Parathyroid adenoma (tissue), 2 donors: Measurements from ENCODE around the gene NAA40.

Experiments used
- H2AFZ ChIP-seq: fragments of 300-600 bp; sonication (generic); one replicate; pipeline ENCODE4 v1.7.0; 2017; ENCODE audit warnings: antibody characterized with exemption, mild to moderate bottlenecking
- H3K27ac ChIP-seq: fragments of 300-600 bp; sonication (generic); one replicate; pipeline ENCODE4 v1.7.0; 2017
- H3K27me3 ChIP-seq: fragments of 300-600 bp; sonication (generic); one replicate; pipeline ENCODE4 v1.7.0; 2017; ENCODE audit warnings: low read length; ENCODE audit not compliant: control insufficient read depth, insufficient read depth
- H3K36me3 ChIP-seq: fragments of 300-600 bp; sonication (generic); one replicate; pipeline ENCODE4 v1.7.0; 2017; ENCODE audit warnings: low read length; ENCODE audit not compliant: control insufficient read depth, insufficient read depth
- H3K4me1 ChIP-seq: fragments of 300-600 bp; sonication (generic); one replicate; pipeline ENCODE4 v1.7.0; 2017; ENCODE audit warnings: control low read depth
- H3K4me2 ChIP-seq: fragments of 300-600 bp; sonication (generic); one replicate; pipeline ENCODE4 v1.7.0; 2017; ENCODE audit warnings: low read length
- H3K4me3 ChIP-seq: fragments of 300-600 bp; sonication (generic); one replicate; pipeline ENCODE4 v1.7.0; 2017; ENCODE audit warnings: low read depth, low read length
- H3K79me2 ChIP-seq: fragments of 300-600 bp; sonication (generic); one replicate; pipeline ENCODE4 v1.7.0; 2017; ENCODE audit warnings: control low read depth
- H3K9ac ChIP-seq: fragments of 300-600 bp; sonication (generic); one replicate; pipeline ENCODE4 v1.7.0; 2017; ENCODE audit warnings: mild to moderate bottlenecking
- H3K9me3 ChIP-seq: fragments of 300-600 bp; sonication (generic); one replicate; pipeline ENCODE4 v1.7.0; 2017; ENCODE audit warnings: low read length; ENCODE audit not compliant: control insufficient read depth
- TF ChIP-seq, protein P1 (sequence below): fragments of 300-600 bp; sonication (generic); IDR thresholded peaks from one replicate; pipeline ENCODE4 v1.7.0; 2017; ENCODE audit warnings: antibody characterized with exemption, mild to moderate bottlenecking
- donor health status: primary hyperparathyroidism.

NAA40 gene

DNA sequence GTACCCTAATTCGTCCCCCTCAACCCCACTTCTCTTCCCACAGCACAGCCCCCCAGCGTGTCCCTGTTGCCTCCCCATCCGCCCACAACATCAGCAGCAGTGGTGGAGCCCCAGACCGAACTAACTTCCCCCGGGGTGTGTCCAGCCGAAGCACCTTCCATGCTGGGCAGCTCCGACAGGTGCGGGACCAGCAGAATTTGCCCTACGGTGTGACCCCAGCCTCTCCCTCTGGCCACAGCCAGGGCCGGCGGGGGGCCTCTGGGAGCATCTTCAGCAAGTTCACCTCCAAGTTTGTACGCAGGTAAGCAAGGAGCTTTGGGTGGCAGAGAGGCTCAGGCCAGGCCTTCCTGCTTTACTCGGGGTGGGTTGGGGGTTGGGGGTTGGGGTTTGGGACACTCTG, 34.1 kb upstream of the NAA40 start:
- H3K79me2 ChIP-seq, result peaks cover 3% of the 10 kb centered on the region
- no peaks in the 10 kb centered on the region for H3K36me3 ChIP-seq
- no peaks in the 10 kb centered on the region for H3K4me1 ChIP-seq
- no peak overlapping the region for H3K4me3 ChIP-seq
- no peaks in the 10 kb centered on the region for H3K9me3 ChIP-seq
- TF ChIP-seq, protein P1, sequence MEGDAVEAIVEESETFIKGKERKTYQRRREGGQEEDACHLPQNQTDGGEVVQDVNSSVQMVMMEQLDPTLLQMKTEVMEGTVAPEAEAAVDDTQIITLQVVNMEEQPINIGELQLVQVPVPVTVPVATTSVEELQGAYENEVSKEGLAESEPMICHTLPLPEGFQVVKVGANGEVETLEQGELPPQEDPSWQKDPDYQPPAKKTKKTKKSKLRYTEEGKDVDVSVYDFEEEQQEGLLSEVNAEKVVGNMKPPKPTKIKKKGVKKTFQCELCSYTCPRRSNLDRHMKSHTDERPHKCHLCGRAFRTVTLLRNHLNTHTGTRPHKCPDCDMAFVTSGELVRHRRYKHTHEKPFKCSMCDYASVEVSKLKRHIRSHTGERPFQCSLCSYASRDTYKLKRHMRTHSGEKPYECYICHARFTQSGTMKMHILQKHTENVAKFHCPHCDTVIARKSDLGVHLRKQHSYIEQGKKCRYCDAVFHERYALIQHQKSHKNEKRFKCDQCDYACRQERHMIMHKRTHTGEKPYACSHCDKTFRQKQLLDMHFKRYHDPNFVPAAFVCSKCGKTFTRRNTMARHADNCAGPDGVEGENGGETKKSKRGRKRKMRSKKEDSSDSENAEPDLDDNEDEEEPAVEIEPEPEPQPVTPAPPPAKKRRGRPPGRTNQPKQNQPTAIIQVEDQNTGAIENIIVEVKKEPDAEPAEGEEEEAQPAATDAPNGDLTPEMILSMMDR, result no peak
- no peaks in the 10 kb centered on the region for H3K27me3 ChIP-seq
- H3K9ac ChIP-seq, result no peak overlapping the region
- H3K4me2 ChIP-seq, result no peak overlapping the region
- H3K27ac ChIP-seq, result no peak overlapping the region
- no peak overlapping the region for H2AFZ ChIP-seq

DNA sequence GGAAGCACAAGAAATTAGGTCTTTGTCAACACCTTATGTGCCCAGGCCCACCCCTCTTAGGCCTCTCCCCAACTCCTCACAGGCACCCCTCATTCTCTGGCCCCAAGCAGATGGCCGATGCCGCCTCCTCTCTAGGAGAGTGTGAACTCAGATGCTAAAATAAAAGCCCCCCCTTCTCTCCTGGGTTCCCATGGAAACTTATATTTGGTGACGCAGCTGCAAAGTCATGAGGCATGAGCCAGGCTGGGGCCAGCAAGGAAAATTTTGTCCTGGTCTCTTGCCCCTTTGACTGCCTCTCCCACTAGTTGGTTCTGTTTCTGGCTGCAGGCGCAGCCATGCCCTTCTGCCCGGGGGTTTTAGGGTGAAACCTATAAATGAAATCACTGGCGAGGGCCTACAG, 33.6 kb upstream of the NAA40 start:
- Histone ChIP-seq H3K9ac (no peak overlapping the region), H3K9me3 (no peaks in the 10 kb centered on the region), H3K27me3 (no peaks in the 10 kb centered on the region), H3K27ac (no peak overlapping the region), H3K4me3 (no peak overlapping the region), H3K4me1 (no peaks in the 10 kb centered on the region), H2AFZ (no peak overlapping the region), H3K4me2 (no peak overlapping the region), H3K79me2 (peaks cover 3% of the 10 kb centered on the region), H3K36me3 (no peaks in the 10 kb centered on the region)
- TF ChIP-seq, protein P1, result no peak

DNA sequence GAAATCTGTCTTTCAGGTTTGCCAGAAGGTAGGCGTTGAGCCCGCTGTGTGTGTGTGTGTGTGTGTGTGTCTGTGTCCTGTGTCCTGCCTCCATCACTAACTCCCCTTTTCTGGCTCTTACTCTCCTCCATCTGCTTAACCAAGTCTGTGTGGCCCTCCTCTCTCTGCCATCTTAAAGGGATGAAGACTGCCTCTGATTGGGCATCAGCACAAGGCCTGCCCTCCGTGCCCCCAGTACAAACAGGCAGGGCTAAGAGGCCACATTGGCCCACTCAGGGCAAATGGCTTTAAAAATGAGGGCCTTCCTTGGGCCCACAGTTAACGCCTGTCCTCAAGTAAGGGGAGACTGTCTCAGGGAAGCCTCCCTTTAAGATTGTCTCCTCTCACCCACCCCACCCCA, 32.7 kb upstream of the NAA40 start:
- TF ChIP-seq, protein P1, result no peak
- Histone ChIP-seq H3K4me2 (no peak overlapping the region), H3K27me3 (no peaks in the 10 kb centered on the region), H3K9me3 (no peaks in the 10 kb centered on the region), H3K4me3 (no peak overlapping the region), H2AFZ (no peak overlapping the region), H3K9ac (no peak overlapping the region), H3K27ac (no peak overlapping the region), H3K79me2 (no peaks in the 10 kb centered on the region), H3K36me3 (no peaks in the 10 kb centered on the region), H3K4me1 (no peaks in the 10 kb centered on the region)

DNA sequence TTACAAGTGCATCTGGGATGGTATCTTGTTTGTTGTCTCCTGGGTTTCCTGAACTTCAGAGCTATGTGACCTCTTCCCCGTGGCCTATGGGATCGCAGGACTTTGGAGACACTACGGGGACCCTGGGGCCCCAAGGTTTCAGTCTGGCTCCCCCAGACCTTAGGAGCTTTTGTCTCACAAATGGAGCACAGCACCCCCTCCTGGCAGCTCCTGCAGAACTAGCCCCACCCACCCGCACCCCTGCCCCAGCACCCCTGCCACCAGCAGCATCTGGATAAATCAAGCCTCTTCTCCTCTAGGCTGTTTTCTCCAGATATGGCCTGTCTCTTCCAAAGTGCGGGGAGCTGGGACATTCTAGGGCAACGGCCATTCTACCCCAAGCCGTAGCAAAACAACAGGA, 32.2 kb upstream of the NAA40 start:
- Histone ChIP-seq H3K36me3 (no peaks in the 10 kb centered on the region), H3K79me2 (no peaks in the 10 kb centered on the region), H3K27me3 (no peaks in the 10 kb centered on the region), H3K27ac (no peak overlapping the region), H3K4me2 (no peak overlapping the region), H3K4me3 (no peak overlapping the region), H3K9me3 (no peaks in the 10 kb centered on the region), H3K4me1 (no peaks in the 10 kb centered on the region), H2AFZ (no peak overlapping the region), H3K9ac (no peak overlapping the region)
- TF ChIP-seq, protein P1, result no peak

DNA sequence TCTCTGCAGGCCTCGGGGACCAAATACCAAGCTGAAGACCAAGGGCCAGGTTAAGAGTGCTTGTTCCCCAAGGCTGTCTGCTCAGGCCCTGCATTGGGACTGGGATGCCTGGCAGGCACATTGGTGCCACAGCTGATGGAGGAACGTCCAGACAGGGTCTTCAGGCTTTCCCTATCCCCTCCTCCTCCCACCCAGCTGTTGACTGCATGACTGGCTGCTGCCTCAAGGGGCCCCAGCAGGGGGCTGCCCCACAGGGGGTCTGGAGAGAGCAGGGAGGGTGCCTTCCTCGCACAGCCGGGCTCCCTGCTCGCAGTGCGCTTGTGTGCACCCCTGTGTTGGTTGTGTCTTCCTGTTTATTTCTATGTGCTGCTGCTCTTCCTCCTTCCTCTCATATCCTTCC, 31.7 kb upstream of the NAA40 start:
- H3K27ac ChIP-seq, result no peak overlapping the region
- H3K9me3 ChIP-seq, result no peaks in the 10 kb centered on the region
- no peak overlapping the region for H3K4me2 ChIP-seq
- no peak overlapping the region for H3K4me3 ChIP-seq
- no peaks in the 10 kb centered on the region for H3K36me3 ChIP-seq
- H3K4me1 ChIP-seq, result no peaks in the 10 kb centered on the region
- TF ChIP-seq, protein P1, result no peak
- H3K27me3 ChIP-seq, result no peaks in the 10 kb centered on the region
- no peak overlapping the region for H3K9ac ChIP-seq
- H3K79me2 ChIP-seq, result no peaks in the 10 kb centered on the region
- H2AFZ ChIP-seq, result no peak overlapping the region
